Nephron (organoid): ENCODE measurements around the gene NSD1.
"Not testable (repeated sequence)": the region's sequence is repeated elsewhere in the genome, so short reads cannot be mapped to it uniquely, and the experiment has no call there.

Experiments
- H3K27ac Mint-ChIP-seq, 3 experiments: 2 replicates each; pipeline ENCODE4 v1.8.0; 2020; ENCODE audit warnings: mixed read lengths in 3 of 3, mild to moderate bottlenecking in 2 of 3, moderate library complexity in 1 of 3
- H3K27me3 Mint-ChIP-seq: 2 replicates; pipeline ENCODE4 v1.8.0; 2021; ENCODE audit warnings: low read depth, mild to moderate bottlenecking, moderate library complexity, mixed read lengths
- H3K36me3 Mint-ChIP-seq: 2 replicates; pipeline ENCODE4 v1.8.0; 2020; ENCODE audit warnings: low read depth, mixed read lengths
- H3K4me1 Mint-ChIP-seq: 2 replicates; pipeline ENCODE4 v1.8.0; 2020; ENCODE audit warnings: mixed read lengths
- H3K4me3 Mint-ChIP-seq, 3 experiments: 2 replicates each; pipeline ENCODE4 v1.8.0; 2020; ENCODE audit warnings: mild to moderate bottlenecking in 3 of 3, mixed read lengths in 3 of 3, moderate library complexity in 2 of 3
- H3K9me3 Mint-ChIP-seq: 2 replicates; pipeline ENCODE4 v1.8.0; 2020; ENCODE audit warnings: mixed read lengths
- TF ChIP-seq, protein P1 (sequence below), 3 experiments: fragments of 200-600 bp; sonication (generic); IDR thresholded peaks; one replicate each; pipeline ENCODE4 v1.5.0; 2021; ENCODE audit warnings: antibody characterized with exemption in 3 of 3; ENCODE audit not compliant: unreplicated experiment in 3 of 3

Gene NSD1

DNA sequence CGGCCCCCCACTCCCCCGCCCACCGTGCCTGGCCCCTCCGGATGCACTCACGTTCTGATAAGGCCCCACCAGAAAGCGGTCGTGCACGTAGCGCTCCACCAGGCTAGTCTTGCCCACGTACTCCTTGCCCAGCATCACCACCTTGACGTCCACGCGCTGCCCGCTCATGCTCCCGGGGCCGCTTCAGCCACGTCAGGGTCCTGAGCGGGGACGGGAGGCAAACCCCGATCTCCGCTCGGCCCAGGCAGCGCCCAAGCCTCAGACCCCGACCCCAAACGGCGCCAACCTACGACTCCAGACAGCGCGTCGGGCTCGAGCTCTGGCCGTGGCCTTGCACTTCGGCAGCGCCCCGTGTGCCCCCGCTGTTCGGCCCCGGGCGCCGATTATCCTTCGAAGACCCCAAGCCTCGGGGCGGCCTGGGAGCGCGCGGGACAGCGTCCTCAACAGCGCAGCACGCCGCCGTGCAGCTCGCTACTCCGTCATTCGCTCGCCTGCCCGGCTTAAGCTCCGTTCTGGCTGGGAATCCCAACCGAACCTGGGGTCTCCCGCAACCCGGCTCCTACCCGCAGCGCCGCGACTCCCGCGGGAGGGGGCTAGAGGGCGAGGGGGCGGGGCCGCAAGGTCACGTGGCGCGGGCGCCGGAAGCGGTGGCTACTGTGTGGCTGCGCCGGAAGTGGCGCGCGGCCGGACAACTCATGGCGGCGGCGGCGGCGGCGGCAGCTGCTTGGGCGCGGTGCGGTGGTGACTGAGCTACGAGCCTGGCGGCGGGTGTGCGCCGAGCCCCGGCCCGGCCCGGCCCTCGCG is 169.8 kb downstream of the NSD1 start, which contains the start of the genes PRELID1 and RAB24:
TSS of gene PRELID1 (plus strand) at position 679 of the 804 bp plus-strand sequence. CDS start 187 bp downstream, outside the sequence.
TSS of gene RAB24 (minus strand) at position 599 of the 804 bp plus-strand sequence. CDS start at position 168, 431 bp downstream.
- H3K27ac Mint-ChIP-seq, result peak within 1 kb of the TSS; percentile 79 to 86 (median 79)
- TF ChIP-seq, protein P1, sequence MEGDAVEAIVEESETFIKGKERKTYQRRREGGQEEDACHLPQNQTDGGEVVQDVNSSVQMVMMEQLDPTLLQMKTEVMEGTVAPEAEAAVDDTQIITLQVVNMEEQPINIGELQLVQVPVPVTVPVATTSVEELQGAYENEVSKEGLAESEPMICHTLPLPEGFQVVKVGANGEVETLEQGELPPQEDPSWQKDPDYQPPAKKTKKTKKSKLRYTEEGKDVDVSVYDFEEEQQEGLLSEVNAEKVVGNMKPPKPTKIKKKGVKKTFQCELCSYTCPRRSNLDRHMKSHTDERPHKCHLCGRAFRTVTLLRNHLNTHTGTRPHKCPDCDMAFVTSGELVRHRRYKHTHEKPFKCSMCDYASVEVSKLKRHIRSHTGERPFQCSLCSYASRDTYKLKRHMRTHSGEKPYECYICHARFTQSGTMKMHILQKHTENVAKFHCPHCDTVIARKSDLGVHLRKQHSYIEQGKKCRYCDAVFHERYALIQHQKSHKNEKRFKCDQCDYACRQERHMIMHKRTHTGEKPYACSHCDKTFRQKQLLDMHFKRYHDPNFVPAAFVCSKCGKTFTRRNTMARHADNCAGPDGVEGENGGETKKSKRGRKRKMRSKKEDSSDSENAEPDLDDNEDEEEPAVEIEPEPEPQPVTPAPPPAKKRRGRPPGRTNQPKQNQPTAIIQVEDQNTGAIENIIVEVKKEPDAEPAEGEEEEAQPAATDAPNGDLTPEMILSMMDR (IDR thresholded peaks at IDR 0.05; ENCODE audit: unreplicated experiment in 3 of 3), result peak in 1 of 3 experiments; percentile 39
- H3K4me1 Mint-ChIP-seq, result peaks cover 55% of the 10 kb centered on the region
- no peaks in the 10 kb centered on the region for H3K9me3 Mint-ChIP-seq
- peaks cover 34% of the 10 kb centered on the region for H3K36me3 Mint-ChIP-seq
- peak within 1 kb of the TSS; percentile 91 to 97 (median 95) for H3K4me3 Mint-ChIP-seq
- H3K27me3 Mint-ChIP-seq, result no peaks in the 10 kb centered on the region

DNA sequence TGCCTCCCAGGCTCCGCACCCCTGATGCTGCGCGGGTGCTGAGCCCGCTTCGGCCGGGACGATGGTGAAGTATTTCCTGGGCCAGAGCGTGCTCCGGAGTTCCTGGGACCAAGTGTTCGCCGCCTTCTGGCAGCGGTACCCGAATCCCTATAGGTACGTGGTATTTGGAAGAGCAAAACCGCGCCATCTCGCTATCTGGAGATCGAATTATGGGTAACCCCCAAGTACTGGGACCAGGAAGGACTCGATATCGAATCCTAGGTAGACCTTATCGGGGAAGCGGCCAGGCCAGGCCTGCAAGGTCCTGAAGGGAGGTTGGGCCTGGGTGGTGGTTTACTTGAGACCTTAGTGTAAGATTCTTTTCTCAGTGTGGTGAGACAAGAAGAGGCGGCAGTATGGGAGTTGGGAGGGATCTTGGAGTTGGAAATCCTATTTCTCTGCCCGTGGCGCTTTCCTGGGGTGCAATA is 170.4 kb downstream of the NSD1 start:
- Mint-ChIP-seq H3K36me3 (peaks cover 30% of the 10 kb centered on the region), H3K27ac (peak overlapping the region; percentile 79 to 86 (median 79)), H3K4me1 (peaks cover 57% of the 10 kb centered on the region), H3K9me3 (no peaks in the 10 kb centered on the region), H3K4me3 (peak overlapping the region; percentile 91 to 97 (median 95)), H3K27me3 (no peaks in the 10 kb centered on the region)
- TF ChIP-seq, protein P1 (IDR thresholded peaks at IDR 0.05; ENCODE audit: unreplicated experiment in 3 of 3), result no peak

DNA sequence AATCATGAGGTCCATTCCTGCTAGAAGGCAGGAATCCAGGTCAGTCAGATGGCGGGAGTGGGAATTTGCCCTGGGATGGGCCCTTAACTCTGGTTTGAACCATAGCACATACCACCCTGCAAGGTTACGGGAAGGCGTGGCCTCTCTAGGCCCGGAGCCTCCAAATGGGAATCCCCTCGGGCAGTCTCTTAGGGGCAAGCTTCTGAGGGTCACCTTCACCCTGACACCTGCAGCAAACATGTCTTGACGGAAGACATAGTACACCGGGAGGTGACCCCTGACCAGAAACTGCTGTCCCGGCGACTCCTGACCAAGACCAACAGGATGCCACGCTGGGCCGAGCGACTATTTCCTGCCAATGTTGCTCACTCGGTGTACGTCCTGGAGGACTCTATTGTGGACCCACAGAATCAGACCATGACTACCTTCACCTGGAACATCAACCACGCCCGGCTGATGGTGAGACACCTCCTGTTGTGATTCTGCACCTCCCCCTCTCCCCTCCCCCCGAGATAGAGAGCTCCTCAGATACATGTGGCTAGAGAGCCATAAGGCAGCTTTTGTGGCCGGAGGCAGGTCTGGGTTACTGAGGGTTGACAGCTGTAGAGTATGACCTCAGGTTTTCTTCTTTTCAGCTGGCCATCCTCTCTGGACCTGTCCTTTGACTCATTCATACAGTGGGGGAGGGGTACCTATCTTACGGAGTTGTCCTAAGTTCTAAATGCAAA is 171.0 kb downstream of the NSD1 start:
- H3K4me3 Mint-ChIP-seq, result peak overlapping the region; percentile 91 to 97 (median 95)
- peak overlapping the region; percentile 79 to 86 (median 79) for H3K27ac Mint-ChIP-seq
- H3K36me3 Mint-ChIP-seq, result peaks cover 29% of the 10 kb centered on the region
- TF ChIP-seq, protein P1 (IDR thresholded peaks at IDR 0.05; ENCODE audit: unreplicated experiment in 3 of 3), result no peak
- peaks cover 57% of the 10 kb centered on the region for H3K4me1 Mint-ChIP-seq
- no peaks in the 10 kb centered on the region for H3K9me3 Mint-ChIP-seq
- H3K27me3 Mint-ChIP-seq, result no peaks in the 10 kb centered on the region

DNA sequence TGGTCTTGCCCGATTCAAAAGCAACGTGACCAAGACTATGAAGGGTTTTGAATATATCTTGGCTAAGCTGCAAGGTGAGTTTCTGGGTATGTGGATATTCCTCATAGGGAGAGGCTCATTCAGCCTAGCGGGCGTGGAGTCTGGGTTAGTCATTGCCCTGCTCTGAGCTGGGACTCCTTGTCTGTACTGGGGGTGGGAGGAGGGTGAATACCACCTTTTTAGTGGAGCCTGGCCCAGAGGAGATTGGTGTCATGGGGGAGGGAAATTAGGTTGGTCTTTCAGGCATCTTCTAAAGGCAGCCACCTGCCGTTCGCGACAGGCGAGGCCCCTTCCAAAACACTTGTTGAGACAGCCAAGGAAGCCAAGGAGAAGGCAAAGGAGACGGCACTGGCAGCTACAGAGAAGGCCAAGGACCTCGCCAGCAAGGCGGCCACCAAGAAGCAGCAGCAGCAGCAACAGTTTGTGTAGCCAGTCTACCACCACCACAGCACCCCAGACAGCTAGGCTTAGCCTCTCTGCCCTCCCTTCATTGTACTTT is 172.6 kb downstream of the NSD1 start:
- H3K27me3 Mint-ChIP-seq, H3K9me3 Mint-ChIP-seq: not testable (repeated sequence)
- Mint-ChIP-seq H3K4me3 (peak overlapping the region; percentile 72 to 97 (median 95)), H3K36me3 (peaks cover 25% of the 10 kb centered on the region), H3K27ac (peak overlapping the region in 1 of 3 experiments; percentile 12), H3K4me1 (peaks cover 53% of the 10 kb centered on the region)

DNA sequence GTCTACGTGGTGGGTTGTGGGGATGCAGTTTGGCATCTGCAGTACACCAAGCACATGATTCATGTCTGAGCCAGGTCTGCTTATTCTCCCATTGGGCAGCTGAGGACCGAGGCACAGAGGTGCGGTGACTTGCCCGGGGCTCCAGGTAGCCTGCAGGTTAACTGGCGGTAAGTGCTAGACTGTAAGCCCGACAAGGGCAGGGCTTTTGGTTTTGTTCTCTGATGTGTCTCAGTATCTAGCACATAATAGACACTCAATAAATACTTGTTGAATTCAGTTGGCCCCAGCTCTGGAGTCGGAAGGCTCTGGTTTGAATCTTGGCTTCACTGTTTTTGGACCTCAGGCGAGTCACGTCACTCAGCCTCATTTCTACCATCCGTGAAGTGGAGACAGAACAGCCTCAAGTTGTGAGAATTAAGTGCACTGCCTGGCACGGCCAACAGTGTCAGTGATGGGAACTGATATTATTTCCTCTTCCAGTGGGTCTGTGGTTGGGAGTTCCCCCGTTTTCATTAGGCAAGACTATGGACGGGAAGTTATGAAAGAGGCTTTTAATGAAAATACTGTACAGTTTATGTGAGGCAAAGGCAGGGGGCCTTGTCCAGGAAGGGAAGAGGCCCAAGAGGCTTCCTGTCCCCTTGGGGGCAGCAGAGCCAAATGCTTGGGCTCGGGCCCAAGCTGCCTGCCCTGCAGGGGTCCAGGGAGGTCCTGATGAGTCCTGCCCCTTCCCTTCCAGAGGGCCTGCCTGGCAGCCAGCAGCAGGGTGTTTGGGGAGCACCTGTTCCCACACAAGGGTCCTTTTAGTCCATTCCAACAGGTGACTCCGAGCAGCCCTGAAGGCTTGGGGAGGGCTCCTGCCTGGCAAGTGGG is 173.3 kb downstream of the NSD1 start:
- H3K36me3 Mint-ChIP-seq, result peaks cover 25% of the 10 kb centered on the region
- TF ChIP-seq, protein P1 (IDR thresholded peaks at IDR 0.05; ENCODE audit: unreplicated experiment in 3 of 3), result no peak
- H3K4me3 Mint-ChIP-seq, result peak overlapping the region; percentile 43 to 75 (median 74)
- no peaks in the 10 kb centered on the region for H3K27me3 Mint-ChIP-seq
- no peak overlapping the region for H3K27ac Mint-ChIP-seq
- peaks cover 52% of the 10 kb centered on the region for H3K4me1 Mint-ChIP-seq
- H3K9me3 Mint-ChIP-seq, result no peaks in the 10 kb centered on the region
